ENCODE measurements around the gene PPP1R16B.

Gene PPP1R16B

GRCh38 chr20:38847840-38848239, 42.3 kb downstream of the PPP1R16B start:
- no peak for DNase-seq (ENCODE audit: low spot score)
- no peak overlapping the region for H3K27ac ChIP-seq
- no peak for TF ChIP-seq CTCF (conservative IDR thresholded peaks at IDR 0.05; ENCODE audit: low read depth)
- ChIA-PET POLR2A (ENCODE audit: low non-redundant PET) (no interaction called here), CTCF (no interaction called here)

GRCh38 chr20:38853759-38854158, 48.3 kb downstream of the PPP1R16B start:
- DNase-seq (ENCODE audit: low spot score): no peak
- ChIA-PET CTCF (interaction anchor here (0.6 to 0.7 kb wide), 2 partner anchors 10 to 41 kb away, joined by 3 read pairs; no protein-coding TSS in a partner anchor), POLR2A (ENCODE audit: low non-redundant PET) (no interaction called here)
- no peak overlapping the region for H3K27ac ChIP-seq
- no peak for TF ChIP-seq CTCF (conservative IDR thresholded peaks at IDR 0.05; ENCODE audit: low read depth)

GRCh38 chr20:38854654-38855066, 49.2 kb downstream of the PPP1R16B start:
- no peak overlapping the region for H3K27ac ChIP-seq
- CTCF ChIA-PET: no interaction called here
- DNase-seq (ENCODE audit: low spot score): no peak
- POLR2A ChIA-PET (ENCODE audit: low non-redundant PET): no interaction called here
- no peak for TF ChIP-seq CTCF (conservative IDR thresholded peaks at IDR 0.05; ENCODE audit: low read depth)

- TF ChIP-seq CTCF (conservative IDR thresholded peaks at IDR 0.05; ENCODE audit: low read depth): no peak
- DNase-seq (ENCODE audit: low spot score): no peak
- no peak overlapping the region for H3K27ac ChIP-seq
- ChIA-PET POLR2A (ENCODE audit: low non-redundant PET) (no interaction called here), CTCF (interaction anchor here (0.6 to 0.7 kb wide), 2 partner anchors 24 to 1697 kb away, joined by 3 to 4 read pairs; no protein-coding TSS in a partner anchor)
Measured at GRCh38 chr20:38855356-38855755, 49.9 kb downstream of the PPP1R16B start.

GRCh38 chr20:38856570-38856969, 51.1 kb downstream of the PPP1R16B start:
- TF ChIP-seq CTCF (conservative IDR thresholded peaks at IDR 0.05; ENCODE audit: low read depth): no peak
- H3K27ac ChIP-seq: no peak overlapping the region
- CTCF ChIA-PET: interaction anchor here (0.6 to 0.8 kb wide), 2 partner anchors 38 to 131 kb away, joined by 3 to 4 read pairs; no protein-coding TSS in a partner anchor
- DNase-seq (ENCODE audit: low spot score): no peak
- POLR2A ChIA-PET (ENCODE audit: low non-redundant PET): no interaction called here

GRCh38 chr20:38857703-38858102, 52.2 kb downstream of the PPP1R16B start:
- TF ChIP-seq CTCF (conservative IDR thresholded peaks at IDR 0.05; ENCODE audit: low read depth): no peak
- ChIA-PET POLR2A (ENCODE audit: low non-redundant PET) (no interaction called here), CTCF (interaction anchor here (0.5 kb wide), 1 partner anchor 30 kb away, joined by 3 read pairs; no protein-coding TSS in a partner anchor)
- DNase-seq (ENCODE audit: low spot score): no peak
- H3K27ac ChIP-seq: no peak overlapping the region

All from RWPE1 (cell line).